ENCODE results near the gene MYO18A.
A peak's percentile ranks its signal among the peaks of the same experiment; 100 is the strongest.

Gene MYO18A

GRCh38 chr17:29193146-29193545 is 12.9 kb upstream of the MYO18A start:
- no peak overlapping the region for H3K27ac ChIP-seq
- TF ChIP-seq CTCF (conservative IDR thresholded peaks at IDR 0.05) (no peak), ZFX (IDR thresholded peaks at IDR 0.05) (no peak)

GRCh38 chr17:29190592-29191207 is 10.5 kb upstream of the MYO18A start:
- no peak for TF ChIP-seq ZFX (IDR thresholded peaks at IDR 0.05)
- TF ChIP-seq CTCF (conservative IDR thresholded peaks at IDR 0.05) = no peak
- no peak overlapping the region for H3K27ac ChIP-seq

- no peak for TF ChIP-seq ZFX (IDR thresholded peaks at IDR 0.05)
- TF ChIP-seq CTCF (conservative IDR thresholded peaks at IDR 0.05) = no peak
Measured at GRCh38 chr17:29190039-29190438, 9.8 kb upstream of the MYO18A start.

GRCh38 chr17:29189355-29189754 is 9.2 kb upstream of the MYO18A start:
- no peak for TF ChIP-seq ZFX (IDR thresholded peaks at IDR 0.05)
- no peak for TF ChIP-seq CTCF (conservative IDR thresholded peaks at IDR 0.05)

More at GRCh38 chr17:29190039-29190438, 9.8 kb upstream of the MYO18A start:
- no peak overlapping the region for H3K27ac ChIP-seq

GRCh38 chr17:29181226-29181625 is 1.0 kb upstream of the MYO18A start:
- no peak for TF ChIP-seq ZFX (IDR thresholded peaks at IDR 0.05)
- H3K27ac ChIP-seq = peak overlapping the region; percentile 87

More at GRCh38 chr17:29189355-29189754, 9.2 kb upstream of the MYO18A start:
- H3K27ac ChIP-seq = no peak overlapping the region

GRCh38 chr17:29180788-29181160 is 576 bp upstream of the MYO18A start:
- H3K27ac ChIP-seq = peak overlapping the region; percentile 87
- TF ChIP-seq ZFX (IDR thresholded peaks at IDR 0.05) = no peak
- TF ChIP-seq CTCF (conservative IDR thresholded peaks at IDR 0.05) = no peak

- peak overlapping the region; percentile 87 for H3K27ac ChIP-seq
- TF ChIP-seq ZFX (IDR thresholded peaks at IDR 0.05) (no peak), CTCF (conservative IDR thresholded peaks at IDR 0.05) (no peak)
Measured at GRCh38 chr17:29179232-29180033, 765 bp downstream of the MYO18A start.

All from C4-2B (cell line).